ENCODE results near the gene ABR.

Gene ABR

DNA sequence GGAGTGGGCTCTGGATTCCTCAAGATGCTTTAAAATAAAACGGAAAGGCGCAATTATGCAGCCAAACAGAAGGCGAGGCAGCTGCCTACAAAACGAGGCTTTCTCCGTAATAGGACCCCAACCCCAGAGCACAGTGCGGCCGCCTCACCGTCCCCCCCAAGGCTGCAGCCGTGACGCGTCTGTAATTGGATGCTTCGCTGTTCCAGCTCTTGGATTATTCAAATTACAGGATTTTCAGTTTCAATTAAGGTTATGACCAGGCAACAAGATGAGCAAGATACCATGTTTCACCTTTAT is 37.3 kb upstream of the ABR start:
- TF ChIP-seq POLR2A (IDR thresholded peaks at IDR 0.05; ENCODE audit: extremely low read depth, insufficient read length) = no peak
- no peak for TF ChIP-seq MYC (IDR thresholded peaks at IDR 0.05; ENCODE audit: low read depth, low read length)
- TF ChIP-seq, protein P1, sequence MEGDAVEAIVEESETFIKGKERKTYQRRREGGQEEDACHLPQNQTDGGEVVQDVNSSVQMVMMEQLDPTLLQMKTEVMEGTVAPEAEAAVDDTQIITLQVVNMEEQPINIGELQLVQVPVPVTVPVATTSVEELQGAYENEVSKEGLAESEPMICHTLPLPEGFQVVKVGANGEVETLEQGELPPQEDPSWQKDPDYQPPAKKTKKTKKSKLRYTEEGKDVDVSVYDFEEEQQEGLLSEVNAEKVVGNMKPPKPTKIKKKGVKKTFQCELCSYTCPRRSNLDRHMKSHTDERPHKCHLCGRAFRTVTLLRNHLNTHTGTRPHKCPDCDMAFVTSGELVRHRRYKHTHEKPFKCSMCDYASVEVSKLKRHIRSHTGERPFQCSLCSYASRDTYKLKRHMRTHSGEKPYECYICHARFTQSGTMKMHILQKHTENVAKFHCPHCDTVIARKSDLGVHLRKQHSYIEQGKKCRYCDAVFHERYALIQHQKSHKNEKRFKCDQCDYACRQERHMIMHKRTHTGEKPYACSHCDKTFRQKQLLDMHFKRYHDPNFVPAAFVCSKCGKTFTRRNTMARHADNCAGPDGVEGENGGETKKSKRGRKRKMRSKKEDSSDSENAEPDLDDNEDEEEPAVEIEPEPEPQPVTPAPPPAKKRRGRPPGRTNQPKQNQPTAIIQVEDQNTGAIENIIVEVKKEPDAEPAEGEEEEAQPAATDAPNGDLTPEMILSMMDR (IDR thresholded peaks at IDR 0.05; ENCODE audit: low read depth, low read length) = no peak
- TF ChIP-seq, protein P2, sequence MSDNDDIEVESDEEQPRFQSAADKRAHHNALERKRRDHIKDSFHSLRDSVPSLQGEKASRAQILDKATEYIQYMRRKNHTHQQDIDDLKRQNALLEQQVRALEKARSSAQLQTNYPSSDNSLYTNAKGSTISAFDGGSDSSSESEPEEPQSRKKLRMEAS (IDR thresholded peaks at IDR 0.05; ENCODE audit: low read depth, low read length) = no peak

DNA sequence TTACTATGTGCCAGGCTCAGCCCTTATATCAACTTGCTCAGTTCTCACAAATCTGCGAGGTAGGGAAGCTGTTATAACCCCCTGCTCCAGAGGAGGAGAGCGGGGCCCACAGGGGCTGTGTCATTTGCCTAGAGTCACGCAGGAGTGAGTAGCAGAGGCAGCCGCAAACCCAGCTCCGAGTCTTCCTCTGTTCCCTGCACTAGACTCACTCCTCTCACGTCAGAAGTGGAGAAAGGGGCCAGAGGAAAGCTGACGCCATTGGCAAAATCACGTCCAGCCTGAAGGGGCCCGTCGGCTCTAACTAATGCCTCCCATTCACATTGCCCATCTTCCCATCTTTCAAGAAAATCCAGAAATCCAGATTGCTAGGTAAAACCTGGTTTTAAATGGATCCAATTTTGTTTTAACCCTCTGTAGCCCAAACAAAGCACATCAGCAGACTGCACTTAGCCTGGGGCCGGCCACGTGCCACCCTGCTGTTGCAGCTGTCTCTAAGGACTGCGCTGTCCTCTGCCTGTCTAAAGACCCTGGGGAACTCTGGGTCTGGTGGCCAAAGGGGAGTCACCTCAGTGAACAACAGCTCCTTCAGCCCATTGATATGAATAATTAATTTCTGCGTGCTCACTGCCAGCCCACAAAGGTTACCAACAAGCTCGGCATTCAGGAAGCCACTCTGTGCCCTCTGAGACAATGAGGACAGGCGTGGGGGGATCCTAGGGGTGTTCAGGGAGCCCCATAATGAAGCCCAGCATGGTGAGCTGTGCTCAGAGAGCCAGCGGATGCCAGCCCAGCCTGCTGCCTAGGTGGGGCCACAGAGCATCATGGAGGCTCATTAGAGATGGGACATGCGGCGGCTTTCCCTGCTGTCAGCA is 36.7 kb upstream of the ABR start:
- DNase-seq (ENCODE audit: low read depth) = no peak
- H3K4me3 ChIP-seq (ENCODE audit: low read depth, low read length) = no peak overlapping the region
- TF ChIP-seq, protein P1 (IDR thresholded peaks at IDR 0.05; ENCODE audit: low read depth, low read length) = no peak
- TF ChIP-seq POLR2A (IDR thresholded peaks at IDR 0.05; ENCODE audit: extremely low read depth, insufficient read length) = no peak
- TF ChIP-seq, protein P2 (IDR thresholded peaks at IDR 0.05; ENCODE audit: low read depth, low read length) = no peak
- no peak for TF ChIP-seq MYC (IDR thresholded peaks at IDR 0.05; ENCODE audit: low read depth, low read length)

More for the DNA sequence above, 37.3 kb upstream of the ABR start:
- no peak overlapping the region for H3K4me3 ChIP-seq (ENCODE audit: low read depth, low read length)
- DNase-seq (ENCODE audit: low read depth) = no peak

DNA sequence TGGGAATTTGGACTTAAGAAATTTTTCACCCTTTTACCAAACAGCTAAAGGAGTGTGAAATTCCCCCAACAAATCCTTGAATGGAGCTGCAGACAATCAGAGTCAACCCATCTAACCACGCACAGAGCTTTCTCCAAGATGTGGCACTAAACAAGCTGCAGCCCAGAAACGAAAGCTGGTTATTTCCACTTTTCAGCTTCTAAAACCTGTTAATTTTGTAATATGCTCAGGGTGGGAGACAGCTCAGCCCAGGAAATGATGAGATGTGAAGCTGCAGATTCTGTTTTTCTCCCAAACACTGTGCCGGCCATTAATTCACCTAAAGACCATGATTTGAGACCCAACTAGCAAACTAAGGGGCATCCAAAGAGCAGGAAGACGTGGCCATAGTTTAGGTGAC is 33.2 kb upstream of the ABR start:
- TF ChIP-seq POLR2A (IDR thresholded peaks at IDR 0.05; ENCODE audit: extremely low read depth, insufficient read length) = no peak
- no peak for TF ChIP-seq MYC (IDR thresholded peaks at IDR 0.05; ENCODE audit: low read depth, low read length)
- TF ChIP-seq, protein P2 (IDR thresholded peaks at IDR 0.05; ENCODE audit: low read depth, low read length) = no peak
- TF ChIP-seq, protein P1 (IDR thresholded peaks at IDR 0.05; ENCODE audit: low read depth, low read length) = no peak
- no peak for DNase-seq (ENCODE audit: low read depth)
- no peak overlapping the region for H3K4me3 ChIP-seq (ENCODE audit: low read depth, low read length)

DNA sequence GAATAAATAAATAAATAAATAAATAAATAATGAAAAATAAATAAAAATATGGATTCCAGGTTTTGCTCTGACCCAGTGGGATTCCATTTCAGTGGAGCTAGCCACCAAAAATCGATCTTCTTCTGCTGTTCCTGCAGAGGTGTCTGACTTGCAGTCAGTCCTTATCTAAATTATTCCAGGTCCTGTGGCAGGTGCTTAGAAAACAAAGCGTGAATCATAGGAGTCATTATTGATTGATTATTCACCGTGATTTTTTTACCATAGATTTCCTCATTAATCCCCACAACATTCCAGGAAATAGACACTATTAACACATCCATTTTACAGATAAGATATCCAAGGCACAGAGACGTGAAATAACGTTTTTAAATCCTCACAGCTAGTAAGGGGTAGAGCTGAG is 31.5 kb upstream of the ABR start:
- TF ChIP-seq POLR2A (IDR thresholded peaks at IDR 0.05; ENCODE audit: extremely low read depth, insufficient read length) (no peak), MYC (IDR thresholded peaks at IDR 0.05; ENCODE audit: low read depth, low read length) (no peak)
- TF ChIP-seq, protein P2 (IDR thresholded peaks at IDR 0.05; ENCODE audit: low read depth, low read length) = no peak
- TF ChIP-seq, protein P1 (IDR thresholded peaks at IDR 0.05; ENCODE audit: low read depth, low read length) = no peak
- no peak overlapping the region for H3K4me3 ChIP-seq (ENCODE audit: low read depth, low read length)

DNA sequence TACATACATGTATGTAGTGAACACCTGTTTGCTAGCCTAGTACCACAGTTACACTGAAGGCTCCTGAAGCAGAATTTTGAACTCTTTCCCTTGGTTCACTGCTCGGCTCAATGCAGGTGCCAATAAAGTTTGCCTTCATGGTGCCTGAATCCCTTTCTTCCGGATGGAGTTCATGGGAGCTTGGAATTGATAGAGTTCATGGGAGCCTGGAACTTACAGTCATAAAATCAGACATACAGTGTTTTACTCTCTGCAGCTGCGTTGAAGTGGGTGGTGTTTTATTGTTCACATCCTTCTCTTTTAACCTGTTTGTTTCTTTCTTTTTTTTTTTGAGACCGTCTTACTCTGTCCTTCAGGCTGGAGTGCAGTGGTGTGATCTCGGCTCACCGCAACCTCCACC is 29.2 kb upstream of the ABR start:
- no peak for TF ChIP-seq MYC (IDR thresholded peaks at IDR 0.05; ENCODE audit: low read depth, low read length)
- TF ChIP-seq POLR2A (IDR thresholded peaks at IDR 0.05; ENCODE audit: extremely low read depth, insufficient read length) = no peak
- TF ChIP-seq, protein P1 (IDR thresholded peaks at IDR 0.05; ENCODE audit: low read depth, low read length) = no peak
- TF ChIP-seq, protein P2 (IDR thresholded peaks at IDR 0.05; ENCODE audit: low read depth, low read length) = no peak
- no peak for DNase-seq (ENCODE audit: low read depth)
- no peak overlapping the region for H3K4me3 ChIP-seq (ENCODE audit: low read depth, low read length)

More for the DNA sequence above, 31.5 kb upstream of the ABR start:
- no peak for DNase-seq (ENCODE audit: low read depth)

Data from NB4 (cell line).